GM21786 (cell line): Measurements from ENCODE around the gene COL4A2.

Experiments
- ATAC-seq: cut with Tn5 transposase; IDR thresholded peaks from one replicate; pipeline ENCODE4 v1.9.1; 2021; ENCODE audit not compliant: unreplicated experiment

Gene COL4A2

DNA sequence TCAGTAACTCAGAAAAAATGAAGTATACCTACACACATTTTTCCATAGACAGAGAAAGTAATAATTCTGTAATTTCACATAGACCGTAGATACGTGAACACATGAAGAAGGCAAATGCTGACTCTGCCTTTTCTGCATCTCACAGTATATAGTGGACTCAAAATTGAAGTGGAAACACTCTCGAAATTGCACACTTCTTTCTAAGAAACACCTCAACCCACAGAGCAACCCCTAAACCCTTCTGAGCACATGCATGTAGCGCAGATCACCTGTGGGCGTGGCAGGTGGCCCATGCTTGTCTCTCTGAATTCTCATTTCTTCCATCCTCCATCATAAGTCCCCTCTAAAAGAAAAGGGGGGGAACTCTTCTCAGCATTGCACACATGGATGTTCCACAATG lies 34.9 kb upstream of the COL4A2 start:
- ATAC-seq: no peak

DNA sequence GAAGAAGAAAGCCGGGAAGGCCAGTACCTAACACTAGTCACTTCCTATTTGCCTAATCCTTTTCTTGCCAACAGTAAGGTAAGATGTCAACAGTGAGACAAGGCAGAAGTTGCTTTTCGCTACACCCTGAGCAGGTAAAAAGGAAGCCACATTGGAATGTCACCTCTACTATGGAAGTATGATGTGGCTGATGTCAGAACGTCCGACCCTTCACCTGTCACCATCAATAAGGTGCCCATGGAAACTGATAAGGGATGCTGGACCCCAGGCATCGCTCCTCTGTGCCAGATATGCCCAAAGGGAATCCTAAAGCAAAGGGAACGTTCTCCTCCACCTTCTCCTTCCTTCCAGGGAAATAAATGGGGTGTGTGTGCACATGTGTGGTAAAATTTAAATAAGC lies 34.4 kb upstream of the COL4A2 start:
- no peak for ATAC-seq

DNA sequence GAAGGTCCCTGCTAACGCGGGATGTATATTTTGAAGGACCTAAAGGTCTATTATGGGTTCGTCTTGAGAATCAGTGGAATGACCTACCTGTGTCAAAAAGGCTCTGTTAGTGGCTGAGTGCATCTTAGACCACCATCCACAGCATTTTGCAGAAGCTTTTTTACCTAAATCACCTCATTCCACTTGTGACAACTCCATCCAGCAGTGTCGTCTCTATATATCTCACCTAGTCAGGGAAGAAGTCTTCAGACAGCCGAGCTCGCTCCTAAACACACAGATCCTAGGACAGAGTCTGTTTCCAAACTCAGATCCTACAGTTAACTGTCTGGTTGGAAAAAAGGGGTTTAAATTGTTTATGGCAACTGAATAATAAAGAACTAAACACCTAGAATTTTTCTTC lies 33.8 kb upstream of the COL4A2 start:
- ATAC-seq: no peak

DNA sequence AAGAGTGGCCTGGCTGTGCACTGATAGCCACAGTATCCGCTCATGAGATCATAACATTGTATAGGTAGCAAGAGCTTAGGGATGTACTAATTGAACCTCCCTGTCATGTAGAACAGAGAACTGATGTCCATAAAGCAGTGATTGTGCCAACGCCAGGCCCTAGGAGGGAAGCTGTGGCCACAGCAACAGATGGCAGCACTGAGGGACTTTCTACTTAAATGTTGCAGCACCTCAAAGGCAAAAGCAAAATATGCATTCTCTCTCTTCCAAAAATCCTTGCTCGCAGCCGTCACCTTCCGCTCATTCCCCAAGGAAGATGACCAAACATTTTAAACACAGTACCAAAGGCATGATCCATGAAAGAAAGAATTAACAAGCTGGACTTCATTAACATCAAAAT lies 32.4 kb upstream of the COL4A2 start:
- ATAC-seq: no peak

DNA sequence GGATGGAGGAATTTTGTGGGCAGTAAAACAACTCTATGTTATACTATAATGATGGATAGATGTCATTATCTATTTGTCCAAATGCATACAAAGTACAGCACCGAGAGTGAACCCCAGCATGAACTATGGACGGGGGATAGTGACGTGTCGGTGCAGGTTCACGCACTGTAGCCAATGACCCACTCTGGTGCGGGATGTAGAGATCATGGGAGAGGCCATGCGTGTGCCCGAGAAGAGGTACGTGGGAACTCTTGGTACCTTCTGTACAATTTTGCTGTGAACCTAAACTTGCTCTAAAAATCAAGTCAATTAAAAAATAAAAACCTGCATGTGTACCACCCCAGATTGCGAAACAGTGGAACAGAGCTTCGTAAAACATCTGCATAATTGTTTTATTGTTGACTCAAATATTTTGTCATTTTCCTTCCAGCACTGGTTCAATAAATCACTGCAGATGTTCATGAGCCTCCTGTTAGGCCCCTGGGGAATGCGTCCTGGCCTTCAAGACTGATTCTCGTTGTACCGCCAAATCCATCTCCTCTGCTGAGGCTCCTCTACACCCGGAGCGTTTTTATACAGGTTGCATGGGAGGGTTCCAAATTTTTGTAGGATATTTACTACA lies 31.0 kb upstream of the COL4A2 start:
- ATAC-seq: no peak

DNA sequence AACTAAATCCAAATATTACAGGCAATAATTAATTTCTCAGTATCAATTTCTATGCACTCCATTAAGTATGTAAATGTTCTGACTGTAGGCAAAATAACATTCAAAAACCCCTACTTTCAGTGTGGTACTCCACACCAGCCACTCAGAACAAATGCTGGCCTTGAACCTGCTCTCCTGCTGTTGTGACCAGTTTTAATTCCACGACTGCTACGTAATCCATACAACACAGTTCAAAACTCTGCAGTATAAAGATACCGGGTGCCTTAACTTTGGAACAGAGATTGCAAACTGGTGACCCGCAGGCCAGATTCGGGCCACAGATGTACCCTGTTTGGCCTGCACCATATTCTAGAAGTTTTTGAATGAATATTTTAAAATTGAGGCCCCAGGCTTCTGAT lies 30.5 kb upstream of the COL4A2 start:
- ATAC-seq: no peak

DNA sequence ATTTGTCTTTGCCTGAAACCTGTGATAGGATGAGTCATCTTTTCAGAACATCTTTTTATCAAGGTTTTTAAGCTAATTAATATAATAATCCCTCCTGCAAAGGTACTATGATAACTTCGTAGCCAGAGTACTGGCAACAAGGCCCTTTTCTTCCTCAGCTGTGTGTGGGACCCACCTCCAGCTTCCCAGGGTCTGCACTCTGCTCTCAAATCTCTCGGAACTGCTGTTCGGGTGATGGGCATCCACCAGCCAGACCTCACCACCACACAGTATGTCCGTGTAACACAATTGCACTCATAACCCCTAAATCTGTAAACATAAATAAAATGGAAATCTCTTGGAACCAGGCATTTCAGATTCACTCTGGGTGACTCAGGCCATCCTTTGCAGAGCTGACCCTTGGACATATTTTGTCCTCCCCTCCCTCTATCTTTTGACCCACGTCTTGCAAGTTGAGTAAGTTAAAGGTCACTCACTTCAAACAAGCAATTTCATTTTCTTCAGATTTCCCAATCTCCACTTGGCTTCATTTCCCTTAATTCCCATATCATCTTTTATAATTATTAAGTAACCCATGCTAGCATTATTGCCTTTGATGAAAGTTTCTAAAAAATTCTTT lies 29.6 kb upstream of the COL4A2 start:
- no peak for ATAC-seq

DNA sequence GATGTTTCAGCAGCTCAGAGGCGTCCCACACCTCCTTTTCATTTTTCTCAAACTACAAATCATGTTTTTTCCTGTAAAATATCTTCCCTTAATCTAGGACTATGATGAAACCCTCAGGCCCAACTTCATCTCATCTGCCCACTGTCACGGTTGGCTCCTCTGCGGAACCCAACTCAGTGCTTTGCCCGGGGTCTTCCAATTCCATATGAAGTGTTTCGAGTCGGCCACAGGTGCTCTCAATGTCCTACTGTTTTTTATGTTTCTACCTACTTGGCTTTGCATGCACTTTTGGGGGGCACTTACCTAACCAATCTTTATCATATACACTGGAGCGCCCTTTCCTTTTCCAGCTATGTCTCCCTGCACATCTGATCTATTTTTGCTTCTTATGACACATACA lies 28.2 kb upstream of the COL4A2 start:
- no peak for ATAC-seq

DNA sequence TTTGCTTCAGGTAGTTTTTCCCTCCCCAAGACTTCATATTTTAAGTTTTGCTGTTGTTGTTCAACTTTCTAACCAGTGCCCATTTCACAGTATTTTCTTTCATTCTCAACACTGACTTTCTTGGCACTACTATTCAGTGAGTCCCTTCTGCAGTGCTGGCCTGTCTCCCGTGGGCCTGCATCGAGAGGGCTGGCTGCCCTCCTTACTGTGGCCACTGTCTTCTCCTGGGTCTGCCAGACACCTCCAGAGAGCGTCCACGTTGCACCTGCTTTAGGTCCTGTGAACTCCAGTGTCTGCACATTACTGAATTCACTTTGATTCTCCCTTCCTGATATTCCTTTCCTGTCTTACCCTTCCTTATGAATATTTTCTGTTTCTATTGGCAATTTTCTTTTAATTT lies 27.4 kb upstream of the COL4A2 start:
- ATAC-seq: no peak

DNA sequence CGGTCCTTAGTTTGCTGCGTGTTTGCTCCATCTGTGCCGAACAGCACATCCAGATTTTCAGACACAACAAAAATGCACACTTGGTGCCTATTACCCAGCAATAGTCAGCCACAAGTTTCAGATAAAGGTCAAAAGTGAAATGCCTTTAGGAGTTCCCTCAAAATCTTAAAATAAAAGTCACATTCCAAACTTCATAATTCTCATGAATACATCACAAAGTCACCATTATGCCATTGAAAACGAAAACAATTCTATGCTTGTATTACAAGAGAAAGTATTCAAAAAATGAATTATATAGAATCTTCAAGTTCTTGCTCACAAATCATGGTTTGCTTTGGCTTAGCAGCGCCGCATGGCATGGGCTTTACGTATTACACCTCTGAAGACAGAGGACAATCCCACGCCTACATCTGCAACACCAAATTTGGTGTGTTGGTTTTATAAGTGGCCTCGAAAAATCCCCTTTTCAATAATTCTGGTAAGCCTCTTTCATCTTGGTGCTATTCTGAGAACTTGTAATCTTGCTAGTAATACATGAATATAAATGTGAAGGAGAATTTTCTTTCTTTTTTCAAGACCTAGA lies 26.8 kb upstream of the COL4A2 start:
- ATAC-seq: no peak

DNA sequence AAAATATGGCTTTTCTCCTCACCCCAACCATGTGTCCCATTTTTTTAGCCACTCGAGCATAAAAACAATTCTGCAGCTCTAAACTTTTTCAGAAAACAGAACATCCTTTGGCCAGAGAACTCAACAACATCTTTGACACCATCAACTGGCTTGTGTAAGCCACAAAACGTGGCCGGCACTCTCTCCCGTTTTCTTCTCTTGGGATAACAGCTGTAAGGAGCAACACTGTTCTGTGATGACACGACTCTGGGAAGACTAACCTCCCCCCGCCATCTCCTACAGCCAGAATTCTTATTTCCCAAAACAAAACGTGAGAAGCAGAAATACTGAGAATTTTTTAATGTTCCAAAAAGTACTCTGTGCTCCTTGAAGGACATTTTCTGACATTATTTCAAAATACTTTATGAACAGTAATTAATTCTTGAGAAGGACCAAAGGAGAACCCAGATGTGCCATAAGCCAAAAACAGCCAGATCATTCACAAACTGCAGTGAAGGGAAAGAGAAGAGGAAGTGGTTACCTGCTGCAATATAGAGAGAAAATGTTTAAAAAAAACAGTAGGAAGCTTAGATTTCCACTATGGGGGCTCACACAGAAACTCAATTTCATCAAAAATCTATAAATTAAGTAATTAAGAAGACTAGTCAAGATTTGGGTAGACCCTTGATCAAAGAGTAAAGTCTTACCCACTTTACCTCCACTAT lies 25.9 kb upstream of the COL4A2 start:
- ATAC-seq: no peak

DNA sequence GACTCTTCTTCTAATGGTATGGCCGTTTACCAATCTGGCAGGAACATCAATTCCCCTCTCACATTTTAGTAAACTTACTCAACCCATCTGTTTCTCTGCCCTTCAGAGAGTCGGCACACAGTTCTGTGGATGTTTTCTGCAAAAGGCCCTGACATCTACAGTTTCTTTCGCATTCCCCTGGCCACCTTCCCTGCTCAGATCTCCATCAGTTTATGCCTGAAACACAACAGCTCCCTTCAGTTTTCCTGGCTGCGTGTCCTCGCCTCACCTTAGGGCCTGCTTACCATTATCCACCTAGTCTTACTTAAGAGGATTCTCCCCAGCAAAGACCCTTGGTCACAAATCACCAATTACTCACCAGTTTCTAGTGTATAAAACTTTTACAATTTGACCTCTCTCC lies 25.3 kb upstream of the COL4A2 start:
- ATAC-seq: no peak

DNA sequence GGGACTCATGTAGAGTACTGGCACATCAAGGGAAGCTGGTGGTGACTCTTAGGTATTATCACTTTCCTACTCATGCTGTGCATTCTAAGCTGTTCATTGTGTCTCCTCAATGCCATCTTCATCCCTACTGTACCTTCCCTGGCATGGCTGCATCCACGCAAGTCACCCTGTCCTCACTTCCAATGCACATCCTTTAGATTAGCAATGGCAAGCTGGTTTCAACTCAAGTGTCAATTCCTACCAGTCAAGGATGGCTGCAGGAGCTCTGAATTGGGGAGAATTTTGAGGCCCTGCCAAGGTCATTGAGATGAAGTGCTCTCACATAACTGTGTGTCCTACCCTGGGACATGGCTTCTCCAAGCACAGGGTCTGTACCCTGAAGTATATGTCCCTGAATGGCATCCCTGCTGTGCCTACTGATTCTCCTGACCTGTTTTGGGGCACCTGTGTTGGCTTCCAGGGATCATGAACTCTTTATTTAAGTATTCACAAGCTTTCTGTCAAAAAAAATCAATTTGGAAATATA lies 24.7 kb upstream of the COL4A2 start:
- no peak for ATAC-seq

DNA sequence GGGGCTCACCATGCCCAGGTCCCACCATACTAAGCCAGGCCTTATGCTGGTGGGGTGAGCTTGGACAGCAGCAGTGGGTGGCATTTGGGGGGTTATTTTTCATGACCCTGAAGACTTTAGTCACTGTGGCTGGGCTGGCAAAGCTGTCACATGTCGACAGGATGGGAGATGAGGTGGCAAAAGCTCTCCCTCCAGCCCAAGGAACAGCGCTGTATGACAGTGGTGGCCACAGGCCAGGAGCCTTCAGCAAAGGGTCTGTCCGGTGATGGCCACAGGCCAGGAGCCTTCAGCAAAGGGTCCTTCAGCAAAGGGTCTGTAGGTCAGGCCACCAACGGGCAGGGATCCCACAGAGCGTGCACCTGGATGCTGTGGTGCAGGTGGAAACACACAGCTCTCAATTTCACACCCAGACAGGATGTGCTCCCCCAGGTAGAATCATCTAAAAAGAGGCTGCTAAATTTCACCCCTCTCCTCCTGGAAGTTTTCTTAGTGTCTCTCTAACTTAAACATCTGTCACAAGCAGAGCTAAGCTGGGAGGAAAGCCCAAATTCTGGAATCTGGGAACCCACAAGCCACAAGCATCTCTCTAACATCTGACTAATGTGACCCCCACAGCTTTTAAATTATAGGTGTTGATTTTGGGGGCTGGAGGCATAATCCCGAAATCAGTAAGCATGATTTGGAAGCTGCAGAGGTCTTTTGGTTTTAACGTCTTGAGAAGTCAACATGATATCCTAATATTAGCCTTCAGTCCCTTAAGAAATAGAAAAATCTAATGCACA lies 23.2 kb upstream of the COL4A2 start:
- no peak for ATAC-seq

DNA sequence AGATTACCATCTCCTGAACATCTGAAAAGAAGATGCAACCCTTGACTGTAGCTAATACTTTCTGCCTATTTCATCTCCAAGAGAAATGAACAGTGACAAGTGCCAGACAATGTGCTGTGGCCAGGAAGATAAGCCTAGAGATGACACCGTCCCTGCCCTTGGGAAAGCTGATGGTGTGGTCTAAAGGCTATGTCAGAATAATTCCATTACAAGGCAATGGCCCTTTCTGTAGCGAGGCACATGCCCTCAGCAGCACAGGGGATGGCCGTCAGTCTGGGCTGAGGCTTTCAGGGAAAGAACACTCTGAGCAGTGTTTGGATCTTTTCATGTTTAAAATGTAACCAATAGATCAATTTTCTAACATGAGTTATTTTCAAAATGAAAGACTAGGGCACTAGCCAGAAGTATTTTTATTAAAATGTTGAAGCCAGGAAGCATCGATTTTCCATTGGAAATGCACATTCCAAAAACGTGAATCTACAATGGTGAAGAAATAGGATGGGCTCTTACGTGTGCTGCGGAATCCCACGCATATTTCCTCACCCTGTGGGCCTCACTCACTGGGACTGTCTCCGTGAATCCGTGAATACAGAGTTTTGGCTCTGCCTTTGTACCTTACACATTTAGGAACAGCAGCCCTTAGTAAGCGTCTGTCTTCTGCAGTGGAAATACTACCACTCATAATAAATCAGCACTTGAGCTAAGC lies 22.2 kb upstream of the COL4A2 start:
- no peak for ATAC-seq

DNA sequence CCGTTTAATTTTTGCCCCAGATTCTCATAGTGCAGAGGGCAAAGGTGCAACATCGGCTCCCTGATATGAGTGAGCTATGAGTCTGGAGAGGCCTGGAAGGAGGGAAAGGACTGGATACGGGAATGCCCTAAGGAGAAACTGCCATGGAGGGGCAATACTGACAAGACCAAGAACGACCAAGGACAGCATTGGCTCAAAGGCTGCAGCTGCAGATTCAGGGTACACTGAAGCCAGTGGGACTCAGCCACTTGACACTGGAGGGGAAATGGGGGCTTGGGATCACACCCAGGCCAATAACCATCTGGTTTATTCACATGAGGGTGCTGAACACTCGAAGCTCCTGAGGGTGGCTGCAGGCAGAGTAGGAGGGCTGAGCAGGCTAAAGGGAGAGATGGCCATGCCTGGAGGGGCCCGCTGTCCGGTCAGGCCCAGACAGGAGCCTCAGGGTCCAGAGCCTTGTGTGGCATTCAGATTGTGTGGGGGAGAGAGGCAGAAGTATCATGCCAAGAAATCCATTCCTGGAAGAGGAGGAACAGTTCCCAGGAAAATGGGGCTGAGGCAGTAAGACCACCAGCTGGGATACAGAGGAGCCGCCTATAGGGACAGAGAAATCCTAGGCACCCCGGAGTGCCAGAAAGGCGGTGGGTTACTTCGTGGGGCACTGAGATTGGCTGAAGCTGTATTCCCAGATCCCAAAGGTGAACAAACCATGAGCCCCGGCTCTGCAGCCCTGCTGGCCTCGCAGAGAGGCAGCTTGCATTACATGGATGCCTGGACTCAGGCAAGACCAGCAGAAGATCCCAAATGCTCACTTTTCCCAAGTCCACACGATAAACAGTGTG lies 20.9 kb upstream of the COL4A2 start:
- no peak for ATAC-seq

DNA sequence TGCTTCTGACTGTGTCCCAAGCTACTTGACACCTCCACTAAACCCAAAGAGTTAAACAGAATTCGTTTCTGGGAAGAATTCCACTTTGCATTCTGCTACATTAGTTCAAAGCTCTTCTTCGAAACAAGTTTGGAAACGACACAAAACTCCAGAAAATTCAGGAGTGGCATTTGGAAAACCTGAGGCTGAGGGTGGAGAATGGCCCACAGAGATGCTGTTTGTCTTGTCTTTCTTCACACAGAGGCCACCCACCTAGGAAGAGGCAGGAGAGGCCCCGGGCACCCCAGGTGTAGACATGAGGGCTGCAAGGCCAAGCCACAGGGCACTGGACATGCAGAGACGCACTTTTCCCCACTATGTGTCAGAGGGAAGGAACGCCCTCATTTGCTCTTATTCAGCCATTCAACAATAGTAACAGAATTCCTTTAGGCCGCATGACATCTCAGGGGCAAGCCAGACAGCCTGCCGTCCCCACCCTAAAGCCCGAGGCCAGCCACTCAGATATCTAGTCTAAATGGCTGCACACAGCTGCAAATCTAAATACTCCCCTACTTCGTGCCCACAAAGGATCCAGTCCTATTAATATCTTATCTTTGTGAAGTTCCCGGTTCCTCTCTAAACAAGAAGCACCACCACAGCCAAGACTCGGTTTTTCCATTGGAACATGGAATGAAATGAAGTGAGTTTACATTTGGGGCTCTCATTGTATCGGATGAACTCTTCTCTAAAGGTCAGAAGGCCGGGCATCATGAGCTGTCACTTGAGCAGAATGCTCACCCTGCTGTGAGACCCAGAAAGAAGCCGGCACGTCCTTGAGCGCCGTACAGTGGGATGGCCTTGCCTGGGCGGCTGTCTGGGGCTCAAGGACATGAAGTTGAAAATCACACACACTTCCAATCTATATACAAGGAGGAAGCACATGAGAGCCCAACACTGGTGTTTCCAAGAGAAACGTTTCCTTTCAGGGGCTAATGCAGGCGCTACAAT lies 20.0 kb upstream of the COL4A2 start:
- no peak for ATAC-seq

DNA sequence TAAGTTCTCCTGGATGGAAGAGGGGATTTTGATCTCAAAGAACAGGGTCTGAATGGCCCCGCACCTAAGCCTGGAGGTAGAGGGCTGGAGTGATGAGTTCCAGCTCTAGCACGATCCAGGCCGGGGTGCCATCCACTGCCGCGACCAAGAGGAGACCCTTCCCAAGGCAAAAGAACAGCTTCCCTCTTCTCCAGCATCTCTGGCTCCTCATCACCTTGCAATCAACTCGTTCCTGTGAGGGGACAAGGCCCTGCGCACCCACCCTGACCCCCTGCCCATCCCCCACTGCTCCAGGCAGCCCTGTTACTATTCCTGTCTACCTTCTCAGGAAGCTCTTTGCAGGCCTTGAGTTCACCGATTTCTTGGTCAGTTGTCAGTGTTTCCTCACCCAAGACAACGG lies 17.9 kb upstream of the COL4A2 start:
- no peak for ATAC-seq

DNA sequence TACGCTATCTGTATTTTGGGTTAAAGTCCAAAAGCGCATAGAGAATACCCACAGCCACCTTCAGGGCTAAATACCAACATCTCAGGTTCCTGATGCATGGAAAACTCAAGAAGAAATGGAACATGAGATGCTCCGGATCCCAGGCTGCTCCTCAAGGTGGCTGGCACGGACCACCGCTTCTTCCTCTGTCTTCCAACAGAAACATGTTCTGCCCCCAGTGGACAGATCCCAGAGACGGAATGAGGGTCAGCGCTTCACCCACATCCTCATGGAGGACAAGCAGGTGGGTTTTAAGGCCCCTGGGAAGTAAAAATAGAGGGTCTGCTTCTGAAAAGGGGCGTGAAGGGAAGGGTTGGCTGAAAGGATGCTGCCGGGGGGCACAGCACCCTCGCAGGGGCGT lies 17.4 kb upstream of the COL4A2 start:
- no peak for ATAC-seq
